Adrenal gland (tissue), 5 donors: ENCODE results near the gene CA5A.

Experiments
- POLR2A ChIP-seq, 2 donors: fragments of 450-650 bp; IDR thresholded peaks; one replicate each; pipeline ENCODE4 v1.6.1; 2017; ENCODE audit warnings: antibody characterized with exemption in 2 of 2, mild to moderate bottlenecking in 2 of 2, moderate library complexity in 1 of 2
- TF ChIP-seq, protein P1 (sequence below), 6 experiments: fragments of 450-650 bp in 4 of 6; fragments of 200-600 bp in 2 of 6; sonication (generic) in 1 of 6; IDR thresholded peaks; 1 replicate in 5 of 6; 2 replicates in 1 of 6; pipeline versions ENCODE4 v1.5.1 to v1.8.0; 2016 to 2021; ENCODE audit warnings: antibody characterized with exemption in 6 of 6, mild to moderate bottlenecking in 2 of 6, moderate library complexity in 1 of 6
- donor health status: DM: no; HTN: no; CAD: no.

DNA sequence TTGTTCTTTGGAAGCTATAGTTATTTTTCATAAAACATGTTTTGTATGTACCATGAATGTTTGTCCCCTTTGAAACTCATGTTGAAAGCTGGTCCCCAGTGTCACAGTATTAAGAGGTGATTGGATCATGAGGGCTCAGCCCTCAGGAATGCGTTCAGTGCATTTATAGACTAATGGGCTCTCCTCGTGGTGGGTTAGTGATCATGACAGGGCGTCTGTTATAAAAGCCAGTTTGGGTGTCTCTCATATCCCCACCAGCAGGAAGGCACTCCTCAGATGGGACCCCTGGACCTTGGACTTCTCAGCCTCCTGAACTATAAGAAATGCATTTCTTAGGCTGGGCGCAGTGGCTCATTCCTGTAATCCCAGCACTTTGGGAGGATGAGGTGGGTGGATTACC lies 25.3 kb upstream of the CA5A start:
- TF ChIP-seq POLR2A (IDR thresholded peaks at IDR 0.05) = no peak
- TF ChIP-seq, protein P1, sequence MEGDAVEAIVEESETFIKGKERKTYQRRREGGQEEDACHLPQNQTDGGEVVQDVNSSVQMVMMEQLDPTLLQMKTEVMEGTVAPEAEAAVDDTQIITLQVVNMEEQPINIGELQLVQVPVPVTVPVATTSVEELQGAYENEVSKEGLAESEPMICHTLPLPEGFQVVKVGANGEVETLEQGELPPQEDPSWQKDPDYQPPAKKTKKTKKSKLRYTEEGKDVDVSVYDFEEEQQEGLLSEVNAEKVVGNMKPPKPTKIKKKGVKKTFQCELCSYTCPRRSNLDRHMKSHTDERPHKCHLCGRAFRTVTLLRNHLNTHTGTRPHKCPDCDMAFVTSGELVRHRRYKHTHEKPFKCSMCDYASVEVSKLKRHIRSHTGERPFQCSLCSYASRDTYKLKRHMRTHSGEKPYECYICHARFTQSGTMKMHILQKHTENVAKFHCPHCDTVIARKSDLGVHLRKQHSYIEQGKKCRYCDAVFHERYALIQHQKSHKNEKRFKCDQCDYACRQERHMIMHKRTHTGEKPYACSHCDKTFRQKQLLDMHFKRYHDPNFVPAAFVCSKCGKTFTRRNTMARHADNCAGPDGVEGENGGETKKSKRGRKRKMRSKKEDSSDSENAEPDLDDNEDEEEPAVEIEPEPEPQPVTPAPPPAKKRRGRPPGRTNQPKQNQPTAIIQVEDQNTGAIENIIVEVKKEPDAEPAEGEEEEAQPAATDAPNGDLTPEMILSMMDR (IDR thresholded peaks at IDR 0.05) = no peak
